HepG2 (cell line): ENCODE results near the gene INO80E. TPM values are rescaled to one million over a fixed set of nuclear protein-coding genes. Genes with fewer than 3 reads are reported as not detected.
"Not testable (repeated sequence)": the region's sequence is repeated elsewhere in the genome, so short reads cannot be mapped to it uniquely, and the experiment has no call there.

Experiments used
- ATAC-seq: fragments of 200-7000 bp; cut with Tn5 transposase; 3 replicates; pipeline ENCODE4 v1.9.1; 2020; ENCODE audit warnings: mild to moderate bottlenecking, moderate library complexity
- BruUV-seq: library from RNA; stranded (reverse); fragments of 400-500 nt; replicated peaks from 2 replicates; lab custom pipeline; 2021; lab: Mats Ljungman, UMichigan
- CTCF ChIA-PET: fragments of 300-600 bp; formaldehyde crosslinking; extraction: SDS; loops from one replicate; lab custom pipeline; 2021; ENCODE audit warnings: low total read pairs, inconsistent platforms, low intra/inter-chr PET ratio; lab: Yijun Ruan, JAX
- POLR2A ChIA-PET: fragments of 350-600 bp; sonication (Branson Sonifier 250); formaldehyde crosslinking; loops from one replicate; lab custom pipeline; 2020; ENCODE audit warnings: antibody characterized with exemption, inconsistent platforms; lab: Yijun Ruan, JAX
- DNase-seq: peaks from one replicate; pipeline ENCODE4 v3.0.0-alpha.2; 2015; ENCODE audit warnings: low spot score
- FAIRE-seq: peaks from 3 replicates; lab custom pipeline; 2011; peaks lifted over from hg19 to GRCh38; lab: Jason Lieb, UNC
- H2AFZ ChIP-seq: one replicate; pipeline ENCODE4 v1.6.1; 2011; ENCODE audit warnings: low read length, inconsistent platforms
- H3K27ac ChIP-seq: fragments of 300-600 bp; 3 replicates; pipeline ENCODE4 v1.8.0; 2011; ENCODE audit warnings: mixed run types, mild to moderate bottlenecking, mixed read lengths, low read length, inconsistent platforms; ENCODE audit not compliant: insufficient read depth; ENCODE audit errors: extremely low read length
- H3K27me3 ChIP-seq, 2 experiments: fragments of 200-600 bp in 1 of 2; 2 replicates in 1 of 2; 3 replicates in 1 of 2; pipeline versions ENCODE4 v1.6.0 to v1.8.0; 2011; ENCODE audit warnings: low read length in 2 of 2, mild to moderate bottlenecking in 2 of 2, moderate library complexity in 2 of 2, inconsistent platforms in 1 of 2; ENCODE audit not compliant: insufficient read depth in 2 of 2, control insufficient read depth in 1 of 2
- H3K36me3 ChIP-seq, 2 experiments: fragments of 200-600 bp in 1 of 2; replicated peaks in 1 of 2; 2 replicates in 1 of 2; 3 replicates in 1 of 2; pipeline versions ENCODE4 v1.5.1 to v1.8.0; 2011; ENCODE audit warnings: low read length in 2 of 2, inconsistent platforms in 1 of 2; ENCODE audit not compliant: insufficient read depth in 2 of 2, control insufficient read depth in 1 of 2
- H3K4me1 ChIP-seq: 2 replicates; pipeline ENCODE4 v1.5.1; 2012; ENCODE audit warnings: low read length, inconsistent platforms; ENCODE audit not compliant: insufficient read depth
- H3K4me2 ChIP-seq: 2 replicates; pipeline ENCODE4 v1.6.0; 2011; ENCODE audit warnings: low read depth, low read length, inconsistent platforms
- H3K4me3 ChIP-seq, 3 experiments: fragments of 200-600 bp in 1 of 3; sonication (generic), shearing (Covaris generic) in 1 of 3; replicated peaks in 1 of 3; 2 replicates each; pipeline ENCODE4 v1.5.1; 2011 to 2016; ENCODE audit warnings: low read length in 3 of 3, inconsistent platforms in 2 of 3, low read depth in 2 of 3, mild to moderate bottlenecking in 2 of 3, control low read depth in 1 of 3, mixed read lengths in 1 of 3; ENCODE audit not compliant: insufficient read depth in 1 of 3
- H3K79me2 ChIP-seq: one replicate; pipeline ENCODE4 v1.6.1; 2011; ENCODE audit warnings: low read length, inconsistent platforms; ENCODE audit not compliant: insufficient read depth
- H3K9ac ChIP-seq: 2 replicates; pipeline ENCODE4 v1.6.0; 2011; ENCODE audit warnings: mild to moderate bottlenecking, low read depth, low read length, inconsistent platforms; ENCODE audit not compliant: insufficient read depth
- H3K9me3 ChIP-seq: 2 replicates; pipeline ENCODE4 v1.5.1; 2012; ENCODE audit warnings: mild to moderate bottlenecking, low read length
- H4K20me1 ChIP-seq: 2 replicates; pipeline ENCODE4 v1.6.0; 2011; ENCODE audit warnings: inconsistent platforms, mild to moderate bottlenecking, low read length, moderate library complexity; ENCODE audit not compliant: insufficient read depth
- ARNT ChIP-seq: fragments of 450-650 bp; IDR thresholded peaks from 2 replicates; pipeline ENCODE4 v1.6.1; 2017
- FOXA1 ChIP-seq, 2 experiments: fragments of 450-650 bp in 1 of 2; sonication (generic) in 1 of 2; formaldehyde crosslinking in 1 of 2; IDR thresholded peaks; 2 replicates each; pipeline versions ENCODE4 v1.4.0 to v1.6.1; 2016 to 2020; ENCODE audit warnings: missing genetic modification reagents in 1 of 2
- FOXA3 ChIP-seq: IDR thresholded peaks from 2 replicates; pipeline ENCODE4 v1.6.1; 2016; ENCODE audit warnings: missing genetic modification reagents, missing compliant biosample characterization
- KLF6 ChIP-seq: IDR thresholded peaks from 2 replicates; pipeline ENCODE4 v1.8.0; 2016; ENCODE audit warnings: missing biosample characterization, missing genetic modification reagents
- PAX8 ChIP-seq: sonication (generic); formaldehyde crosslinking; IDR thresholded peaks from 2 replicates; pipeline ENCODE4 v1.8.0; 2022; ENCODE audit warnings: mild to moderate bottlenecking, missing genetic modification reagents, borderline replicate concordance
- ZBTB38 ChIP-seq: sonication (generic); formaldehyde crosslinking; IDR thresholded peaks from 2 replicates; pipeline ENCODE4 v1.5.1; 2020; ENCODE audit warnings: mild to moderate bottlenecking, missing genetic modification reagents
- ZNF543 ChIP-seq: sonication (generic); formaldehyde crosslinking; IDR thresholded peaks from 2 replicates; pipeline ENCODE4 v1.4.0; 2020; ENCODE audit warnings: mild to moderate bottlenecking, missing genetic modification reagents
- ZNF7 ChIP-seq: IDR thresholded peaks from 2 replicates; pipeline ENCODE4 v1.6.1; 2016; ENCODE audit warnings: missing biosample characterization, missing genetic modification reagents
- ZNF772 ChIP-seq: sonication (generic); formaldehyde crosslinking; IDR thresholded peaks from 2 replicates; pipeline ENCODE4 v1.5.0; 2020; ENCODE audit warnings: mild to moderate bottlenecking, missing genetic modification reagents
- WGBS: methylation state at CpG from one replicate; pipeline ENCODE4 v1.1.6; 2017; ENCODE audit warnings: low lambda C conversion rate; 5-methylcytosine and 5-hydroxymethylcytosine counted together
- in situ Hi-C: cut with HindIII; loops from 2 replicates; pipeline ENCODE4 v1.10.0; 2017; ENCODE audit warnings: low pct_unique_long_range_greater_than_20kb; ENCODE audit not compliant: extremely low pct_ligation_motif_present
- intact Hi-C: fragments of 100-400 bp; cut with micrococcal nuclease; formaldehyde crosslinking; loops from one replicate; pipeline ENCODE4 v1.10.0; 2022; ENCODE audit not compliant: unreplicated experiment
- polyA plus RNA-seq, 8 experiments: library from polyadenylated mRNA; depleted of rRNA in 3 of 8; stranded (reverse) in 7 of 8; unstranded in 1 of 8; fragments of >200 nt; fragmentation: Illumina TruSeq in 4 of 8; extraction: Trizol in 4 of 8; gene quantifications; 2 replicates each; pipeline versions ENCODE4 v1.2.1 to v1.2.3, GENCODE V29; 2011 to 2016; ENCODE audit warnings: low read depth in 4 of 8, missing spikeins in 1 of 8, mixed read lengths in 1 of 8; ENCODE audit not compliant: insufficient read depth in 1 of 8
- total RNA-seq, 5 experiments: library from RNA; depleted of rRNA; stranded (reverse); fragments of >200 nt; fragmentation: Illumina TruSeq; extraction: Trizol; gene quantifications; 2 replicates each; pipeline ENCODE4 v1.2.3, GENCODE V29; 2016; ENCODE audit warnings: low read depth in 1 of 5
- TF ChIP-seq, protein P1 (sequence below): sonication (generic); formaldehyde crosslinking; IDR thresholded peaks from 2 replicates; pipeline ENCODE4 v1.9.0; 2021; ENCODE audit warnings: missing genetic modification reagents, borderline replicate concordance
- TF ChIP-seq, protein P2 (sequence below): sonication (generic); formaldehyde crosslinking; IDR thresholded peaks from 2 replicates; pipeline ENCODE4 v1.5.1; 2020; ENCODE audit warnings: mild to moderate bottlenecking, missing genetic modification reagents, moderate library complexity
- TF ChIP-seq, protein P3 (sequence below): sonication (generic); formaldehyde crosslinking; IDR thresholded peaks from 2 replicates; pipeline ENCODE4 v1.5.0; 2020; ENCODE audit warnings: mild to moderate bottlenecking, missing genetic modification reagents
- TF ChIP-seq, protein P4 (sequence below): IDR thresholded peaks from 2 replicates; pipeline ENCODE4 v1.6.1; 2016; ENCODE audit warnings: mild to moderate bottlenecking, missing biosample characterization, missing genetic modification reagents

Gene INO80E
- total and polyA plus RNA-seq, 2 of the 13 experiments (the other 11 are each of a cell fraction or from before 2014, with no cell fraction given): 25.8 to 45.6 TPM

DNA sequence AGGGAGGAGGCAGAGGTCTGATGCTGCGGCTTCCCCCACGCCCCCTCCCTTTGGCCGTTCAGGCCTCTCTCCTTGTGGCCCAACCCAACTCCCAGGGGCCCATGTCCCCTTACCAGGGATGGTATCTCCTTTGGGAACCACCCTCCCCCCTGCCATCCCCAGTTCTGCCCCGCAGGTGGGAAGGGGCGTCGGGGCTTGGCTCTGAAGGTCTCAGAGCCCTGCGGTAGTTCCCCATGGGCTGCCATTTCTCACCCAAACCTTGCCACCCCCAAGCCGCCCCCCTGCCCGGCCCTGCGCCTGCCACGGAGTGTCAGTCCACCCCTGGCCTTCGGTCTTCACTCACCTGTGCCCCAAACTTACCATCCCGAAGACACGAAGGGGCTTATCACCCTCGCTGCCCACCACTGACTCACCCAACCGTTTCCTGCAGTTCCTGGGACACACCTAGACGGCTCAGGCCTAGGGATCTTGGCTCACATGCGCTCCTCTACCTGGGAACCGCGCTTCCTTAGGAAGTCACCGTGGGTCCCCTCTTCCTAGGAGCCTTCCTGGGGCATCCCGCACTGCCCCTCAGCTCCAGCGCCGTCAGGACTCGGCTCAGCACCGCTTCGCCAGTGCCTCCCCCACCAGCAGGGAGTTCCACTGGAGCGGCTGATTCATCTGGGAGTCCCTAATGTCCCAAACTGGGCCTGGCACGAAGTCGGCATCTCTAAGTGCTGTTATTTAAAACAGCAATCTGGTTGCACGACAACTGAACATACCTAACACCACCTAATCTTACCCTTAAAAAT, 15.9 kb downstream of the INO80E start (continued):
- TF ChIP-seq, protein P1, sequence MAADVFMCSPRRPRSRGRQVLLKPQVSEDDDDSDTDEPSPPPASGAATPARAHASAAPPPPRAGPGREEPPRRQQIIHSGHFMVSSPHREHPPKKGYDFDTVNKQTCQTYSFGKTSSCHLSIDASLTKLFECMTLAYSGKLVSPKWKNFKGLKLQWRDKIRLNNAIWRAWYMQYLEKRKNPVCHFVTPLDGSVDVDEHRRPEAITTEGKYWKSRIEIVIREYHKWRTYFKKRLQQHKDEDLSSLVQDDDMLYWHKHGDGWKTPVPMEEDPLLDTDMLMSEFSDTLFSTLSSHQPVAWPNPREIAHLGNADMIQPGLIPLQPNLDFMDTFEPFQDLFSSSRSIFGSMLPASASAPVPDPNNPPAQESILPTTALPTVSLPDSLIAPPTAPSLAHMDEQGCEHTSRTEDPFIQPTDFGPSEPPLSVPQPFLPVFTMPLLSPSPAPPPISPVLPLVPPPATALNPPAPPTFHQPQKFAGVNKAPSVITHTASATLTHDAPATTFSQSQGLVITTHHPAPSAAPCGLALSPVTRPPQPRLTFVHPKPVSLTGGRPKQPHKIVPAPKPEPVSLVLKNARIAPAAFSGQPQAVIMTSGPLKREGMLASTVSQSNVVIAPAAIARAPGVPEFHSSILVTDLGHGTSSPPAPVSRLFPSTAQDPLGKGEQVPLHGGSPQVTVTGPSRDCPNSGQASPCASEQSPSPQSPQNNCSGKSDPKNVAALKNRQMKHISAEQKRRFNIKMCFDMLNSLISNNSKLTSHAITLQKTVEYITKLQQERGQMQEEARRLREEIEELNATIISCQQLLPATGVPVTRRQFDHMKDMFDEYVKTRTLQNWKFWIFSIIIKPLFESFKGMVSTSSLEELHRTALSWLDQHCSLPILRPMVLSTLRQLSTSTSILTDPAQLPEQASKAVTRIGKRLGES (CRISPR knock-in tag): no peak
- no peak for TF ChIP-seq ZNF543
- TF ChIP-seq ZBTB38 (CRISPR knock-in tag): 0 out of 2 replicates have a peak, but pooled peaks have one; percentile 38
- TF ChIP-seq KLF6 (CRISPR knock-in tag): no peak
- no peak for TF ChIP-seq ZNF7
- TF ChIP-seq ARNT: no peak
- TF ChIP-seq ZNF772 (CRISPR knock-in tag): no peak
- TF ChIP-seq PAX8 (CRISPR knock-in tag): no peak

DNA sequence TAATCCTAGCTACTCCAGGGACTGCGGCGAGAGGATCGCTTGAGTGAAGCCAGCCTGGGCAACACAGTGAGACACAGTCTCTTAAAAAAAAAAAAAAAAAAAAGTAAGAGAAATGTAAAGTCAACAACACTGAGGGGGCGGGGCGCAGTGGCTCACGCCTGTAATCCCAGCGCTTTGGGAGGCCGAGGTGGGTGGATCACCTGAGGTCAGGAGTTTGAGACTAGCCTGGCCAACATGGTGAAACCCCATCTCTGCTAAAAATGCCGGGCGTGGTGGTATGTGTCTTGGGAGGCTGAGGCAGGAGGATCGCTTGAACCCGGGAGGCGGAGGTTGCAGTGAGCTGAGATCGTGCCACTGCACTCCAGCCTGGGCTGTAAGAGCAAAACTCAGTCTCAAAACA, 16.6 kb downstream of the INO80E start:
- H3K36me3 ChIP-seq; DNase-seq; FAIRE-seq; POLR2A ChIA-PET; ATAC-seq; H3K27ac ChIP-seq; H3K79me2 ChIP-seq; H4K20me1 ChIP-seq; H3K4me2 ChIP-seq; H2AFZ ChIP-seq; H3K9ac ChIP-seq; CTCF ChIA-PET; in situ Hi-C loops; H3K9me3 ChIP-seq; BruUV-seq; H3K4me3 ChIP-seq; intact Hi-C loops; TF ChIP-seq FOXA1 (IDR thresholded peaks at IDR 0.05): not testable (repeated sequence)
- WGBS: 51% methylated on average over 14 of the region's 14 CpGs
- peaks cover 10 to 31% of the 10 kb centered on the region in 2 experiments; a peak in 4 of 5 replicates for H3K27me3 ChIP-seq
- peaks cover 43% of the 10 kb centered on the region for H3K4me1 ChIP-seq
- TF ChIP-seq FOXA3 (CRISPR knock-in tag) (0 out of 2 replicates have a peak, but pooled peaks have one; percentile 8), FOXA1 (CRISPR knock-in tag; IDR thresholded peaks at IDR 0.05) (0 out of 2 replicates have a peak, but pooled peaks have one; percentile 21)
- TF ChIP-seq, protein P2, sequence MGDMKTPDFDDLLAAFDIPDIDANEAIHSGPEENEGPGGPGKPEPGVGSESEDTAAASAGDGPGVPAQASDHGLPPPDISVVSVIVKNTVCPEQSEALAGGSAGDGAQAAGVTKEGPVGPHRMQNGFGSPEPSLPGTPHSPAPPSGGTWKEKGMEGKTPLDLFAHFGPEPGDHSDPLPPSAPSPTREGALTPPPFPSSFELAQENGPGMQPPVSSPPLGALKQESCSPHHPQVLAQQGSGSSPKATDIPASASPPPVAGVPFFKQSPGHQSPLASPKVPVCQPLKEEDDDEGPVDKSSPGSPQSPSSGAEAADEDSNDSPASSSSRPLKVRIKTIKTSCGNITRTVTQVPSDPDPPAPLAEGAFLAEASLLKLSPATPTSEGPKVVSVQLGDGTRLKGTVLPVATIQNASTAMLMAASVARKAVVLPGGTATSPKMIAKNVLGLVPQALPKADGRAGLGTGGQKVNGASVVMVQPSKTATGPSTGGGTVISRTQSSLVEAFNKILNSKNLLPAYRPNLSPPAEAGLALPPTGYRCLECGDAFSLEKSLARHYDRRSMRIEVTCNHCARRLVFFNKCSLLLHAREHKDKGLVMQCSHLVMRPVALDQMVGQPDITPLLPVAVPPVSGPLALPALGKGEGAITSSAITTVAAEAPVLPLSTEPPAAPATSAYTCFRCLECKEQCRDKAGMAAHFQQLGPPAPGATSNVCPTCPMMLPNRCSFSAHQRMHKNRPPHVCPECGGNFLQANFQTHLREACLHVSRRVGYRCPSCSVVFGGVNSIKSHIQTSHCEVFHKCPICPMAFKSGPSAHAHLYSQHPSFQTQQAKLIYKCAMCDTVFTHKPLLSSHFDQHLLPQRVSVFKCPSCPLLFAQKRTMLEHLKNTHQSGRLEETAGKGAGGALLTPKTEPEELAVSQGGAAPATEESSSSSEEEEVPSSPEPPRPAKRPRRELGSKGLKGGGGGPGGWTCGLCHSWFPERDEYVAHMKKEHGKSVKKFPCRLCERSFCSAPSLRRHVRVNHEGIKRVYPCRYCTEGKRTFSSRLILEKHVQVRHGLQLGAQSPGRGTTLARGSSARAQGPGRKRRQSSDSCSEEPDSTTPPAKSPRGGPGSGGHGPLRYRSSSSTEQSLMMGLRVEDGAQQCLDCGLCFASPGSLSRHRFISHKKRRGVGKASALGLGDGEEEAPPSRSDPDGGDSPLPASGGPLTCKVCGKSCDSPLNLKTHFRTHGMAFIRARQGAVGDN (CRISPR knock-in tag): peak; percentile 2; the same call in 1 of the 2 replicates
- TF ChIP-seq, protein P3, sequence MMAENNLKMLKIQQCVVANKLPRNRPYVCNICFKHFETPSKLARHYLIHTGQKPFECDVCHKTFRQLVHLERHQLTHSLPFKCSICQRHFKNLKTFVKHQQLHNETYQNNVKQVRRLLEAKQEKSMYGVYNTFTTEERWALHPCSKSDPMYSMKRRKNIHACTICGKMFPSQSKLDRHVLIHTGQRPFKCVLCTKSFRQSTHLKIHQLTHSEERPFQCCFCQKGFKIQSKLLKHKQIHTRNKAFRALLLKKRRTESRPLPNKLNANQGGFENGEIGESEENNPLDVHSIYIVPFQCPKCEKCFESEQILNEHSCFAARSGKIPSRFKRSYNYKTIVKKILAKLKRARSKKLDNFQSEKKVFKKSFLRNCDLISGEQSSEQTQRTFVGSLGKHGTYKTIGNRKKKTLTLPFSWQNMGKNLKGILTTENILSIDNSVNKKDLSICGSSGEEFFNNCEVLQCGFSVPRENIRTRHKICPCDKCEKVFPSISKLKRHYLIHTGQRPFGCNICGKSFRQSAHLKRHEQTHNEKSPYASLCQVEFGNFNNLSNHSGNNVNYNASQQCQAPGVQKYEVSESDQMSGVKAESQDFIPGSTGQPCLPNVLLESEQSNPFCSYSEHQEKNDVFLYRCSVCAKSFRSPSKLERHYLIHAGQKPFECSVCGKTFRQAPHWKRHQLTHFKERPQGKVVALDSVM (CRISPR knock-in tag): peak; percentile 75; the same call in 1 of the 2 replicates
- TF ChIP-seq, protein P4, sequence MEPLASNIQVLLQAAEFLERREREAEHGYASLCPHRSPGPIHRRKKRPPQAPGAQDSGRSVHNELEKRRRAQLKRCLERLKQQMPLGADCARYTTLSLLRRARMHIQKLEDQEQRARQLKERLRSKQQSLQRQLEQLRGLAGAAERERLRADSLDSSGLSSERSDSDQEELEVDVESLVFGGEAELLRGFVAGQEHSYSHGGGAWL: 0 out of 2 replicates have a peak, but pooled peaks have one; percentile 27
